Ovary (tissue), 3 donors: ENCODE data around the gene DYNC2I2.

Source experiments
- CTCF ChIP-seq, 3 donors: fragments of 450-650 bp in 2 of 3; fragments of 200-600 bp in 1 of 3; IDR thresholded peaks; one replicate each; pipeline versions ENCODE4 v1.5.1 to v1.8.0; 2016 to 2022; ENCODE audit warnings: antibody characterized with exemption in 3 of 3, mild to moderate bottlenecking in 1 of 3
- EP300 ChIP-seq: sonication (generic); formaldehyde crosslinking; IDR thresholded peaks from one replicate; pipeline ENCODE4 v1.6.1; 2017; ENCODE audit warnings: antibody characterized with exemption
- donor health status: DM: no; HTN: no; CAD: no.

GRCh38 chr9:128683340-128684064 is 26.9 kb upstream of the DYNC2I2 start:
- TF ChIP-seq CTCF (IDR thresholded peaks at IDR 0.05) (no peak), EP300 (no peak)
